Stomach (tissue), 9 donors: ENCODE results near the gene ACP4. TPM values are rescaled to one million over a fixed set of nuclear protein-coding genes. Genes with fewer than 3 reads are reported as not detected.

ENCODE experiments used
- DNase-seq, 2 donors: peaks; one replicate each; pipeline versions ENCODE4 v3.0.0 to v3.0.0-alpha.2; 2013 to 2019
- H3K27ac ChIP-seq, 5 donors: fragments of 200-600 bp in 4 of 5; sonication (generic) in 4 of 5; one replicate each; pipeline ENCODE4 v1.5.1; 2013 to 2019; ENCODE audit warnings: mild to moderate bottlenecking in 1 of 5, moderate library complexity in 1 of 5
- H3K27me3 ChIP-seq, 3 donors: fragments of 200-600 bp; sonication (generic); one replicate each; pipeline ENCODE4 v1.5.1; 2017 to 2019; ENCODE audit warnings: mixed run types in 1 of 3
- H3K36me3 ChIP-seq, 4 donors: fragments of 200-600 bp; sonication (generic); 1 replicate in 3 of 4; 2 replicates in 1 of 4; pipeline ENCODE4 v1.5.1; 2016 to 2019
- H3K4me1 ChIP-seq, 4 donors: fragments of 200-600 bp; sonication (generic); one replicate each; pipeline ENCODE4 v1.5.1; 2016 to 2019
- H3K4me3 ChIP-seq, 4 donors: fragments of 200-600 bp; sonication (generic) in 3 of 4; one replicate each; pipeline ENCODE4 v1.5.1; 2016 to 2019; ENCODE audit warnings: mild to moderate bottlenecking in 1 of 4
- H3K9me3 ChIP-seq, 4 donors: fragments of 200-600 bp; sonication (generic); one replicate each; pipeline ENCODE4 v1.5.1; 2016 to 2019
- CTCF ChIP-seq, 7 experiments: fragments of 450-650 bp in 4 of 7; fragments of 200-600 bp in 3 of 7; sonication (generic) in 3 of 7; IDR thresholded peaks; one replicate each; pipeline ENCODE4 v1.5.1; 2016 to 2019; ENCODE audit warnings: antibody characterized with exemption in 7 of 7, control low read depth in 2 of 7, mild to moderate bottlenecking in 1 of 7
- EP300 ChIP-seq: sonication (generic); formaldehyde crosslinking; IDR thresholded peaks from one replicate; pipeline ENCODE4 v1.6.1; 2017; ENCODE audit warnings: antibody characterized with exemption
- POLR2A ChIP-seq, 4 donors: fragments of 450-650 bp; IDR thresholded peaks; one replicate each; pipeline ENCODE4 v1.6.1; 2016; ENCODE audit warnings: antibody characterized with exemption in 4 of 4, control low read depth in 2 of 4, mild to moderate bottlenecking in 1 of 4, moderate library complexity in 1 of 4
- POLR2AphosphoS5 ChIP-seq, 3 donors: sonication (generic); formaldehyde crosslinking; IDR thresholded peaks; one replicate each; pipeline ENCODE4 v1.6.1; 2016; ENCODE audit warnings: antibody characterized with exemption in 3 of 3
- WGBS, 5 donors: extraction: QIAGEN DNeasy Blood & Tissue Kit in 3 of 5; methylation state at CpG; one replicate each; pipeline versions ENCODE4 v1.1.5 to v1.1.7; 2013 to 2018; 5-methylcytosine and 5-hydroxymethylcytosine counted together
- intact Hi-C: fragments of 100-400 bp; cut with DNase I; formaldehyde crosslinking; loops from one replicate; pipeline ENCODE4 v1.15.1; 2023; ENCODE audit warnings: low total_unique reads
- polyA plus RNA-seq, 3 donors: library from polyadenylated mRNA; stranded (reverse); fragments of 200-250 nt; gene quantifications; one replicate each; pipeline ENCODE4 v1.2.3, GENCODE V29; 2013
- total RNA-seq, 5 donors: library from RNA; depleted of rRNA; stranded (reverse); fragments of >200 nt; gene quantifications; one replicate each; pipeline versions ENCODE4 v1.1.0 to v1.2.3, GENCODE V29; 2014 to 2016
- donor health status: healthy with polysubstance abuse.
- donor health status: Bipolar disorder and iron deficiency.
- donor health status: healthy.

The ACP4 gene
- total and polyA plus RNA-seq, 8 donors = not detected

GRCh38 chr19:50791594-50792271 lies 1.5 kb downstream of the ACP4 start:
- no peak for TF ChIP-seq POLR2A (IDR thresholded peaks at IDR 0.05)
- TF ChIP-seq POLR2AphosphoS5 (IDR thresholded peaks at IDR 0.05) = no peak
- no peak for TF ChIP-seq EP300
- no peak for TF ChIP-seq CTCF (IDR thresholded peaks at IDR 0.05)
- 70 to 81% (median 73%) methylated on average over 25 to 47 of the region's 47 CpGs for WGBS, 5 donors
- intact Hi-C loops = no loop called here

DNA sequence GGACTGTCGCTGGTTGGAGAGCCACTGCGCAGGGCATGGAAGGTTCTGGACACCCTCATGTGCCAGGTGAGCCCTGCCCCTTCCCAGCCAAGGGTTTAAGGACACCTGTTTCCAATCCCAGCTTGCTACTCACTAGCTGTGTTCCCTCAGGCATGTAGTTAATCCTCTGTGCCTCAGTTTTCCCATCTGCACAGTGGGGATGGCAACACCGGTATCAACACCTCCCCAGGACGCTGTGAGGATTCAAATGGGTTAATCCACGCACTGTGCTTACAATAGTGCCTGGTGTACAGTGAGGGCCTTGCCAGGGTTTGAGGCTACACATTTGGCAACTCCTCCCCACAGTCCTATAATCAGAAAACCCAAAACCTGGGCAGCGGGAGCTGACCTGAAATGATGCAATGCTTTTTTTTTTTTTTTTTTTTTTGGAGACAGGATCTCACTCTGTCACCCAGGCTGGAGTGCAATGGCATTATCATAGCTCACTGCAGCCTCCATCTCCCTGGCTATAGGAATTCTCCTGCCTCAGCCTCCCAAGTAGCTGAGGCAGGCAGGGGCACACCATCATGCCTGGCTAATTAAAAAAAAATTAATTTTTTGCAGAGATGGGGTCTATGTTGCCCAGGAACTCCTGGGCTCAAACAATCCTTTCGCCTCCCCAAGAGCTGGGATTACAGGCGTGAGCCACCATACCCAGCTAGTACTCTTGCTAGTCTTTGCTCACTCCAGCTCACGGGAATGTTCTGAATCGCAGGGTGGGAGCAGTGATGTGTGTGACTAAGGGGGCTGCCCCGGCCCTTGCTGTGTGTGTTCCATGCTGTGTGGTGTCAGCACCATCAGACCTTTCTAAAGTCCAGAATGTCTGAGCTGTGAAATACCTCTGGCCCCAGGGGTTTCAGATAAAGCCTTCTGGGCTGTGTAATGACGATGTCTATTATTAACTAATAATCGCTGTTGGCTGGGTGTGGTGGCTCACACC lies 2.3 kb downstream of the ACP4 start:
- intact Hi-C loops = no loop called here
- TF ChIP-seq POLR2A (IDR thresholded peaks at IDR 0.05) = no peak
- no peak for TF ChIP-seq CTCF (IDR thresholded peaks at IDR 0.05)
- no peak for TF ChIP-seq POLR2AphosphoS5 (IDR thresholded peaks at IDR 0.05)
- no peak for TF ChIP-seq EP300

More at GRCh38 chr19:50791594-50792271, 1.5 kb downstream of the ACP4 start:
- H3K9me3 ChIP-seq = no peaks in the 10 kb centered on the region
- no peak overlapping the region for H3K27ac ChIP-seq
- DNase-seq = no peak
- no peak overlapping the region for H3K4me3 ChIP-seq
- H3K4me1 ChIP-seq = peaks cover 0 to 8% (median 0%) of the 10 kb centered on the region in 4 donors
- peaks cover 0 to 8% (median 0%) of the 10 kb centered on the region in 3 donors for H3K27me3 ChIP-seq
- peaks cover 0 to 14% (median 11%) of the 10 kb centered on the region in 4 donors for H3K36me3 ChIP-seq

DNA sequence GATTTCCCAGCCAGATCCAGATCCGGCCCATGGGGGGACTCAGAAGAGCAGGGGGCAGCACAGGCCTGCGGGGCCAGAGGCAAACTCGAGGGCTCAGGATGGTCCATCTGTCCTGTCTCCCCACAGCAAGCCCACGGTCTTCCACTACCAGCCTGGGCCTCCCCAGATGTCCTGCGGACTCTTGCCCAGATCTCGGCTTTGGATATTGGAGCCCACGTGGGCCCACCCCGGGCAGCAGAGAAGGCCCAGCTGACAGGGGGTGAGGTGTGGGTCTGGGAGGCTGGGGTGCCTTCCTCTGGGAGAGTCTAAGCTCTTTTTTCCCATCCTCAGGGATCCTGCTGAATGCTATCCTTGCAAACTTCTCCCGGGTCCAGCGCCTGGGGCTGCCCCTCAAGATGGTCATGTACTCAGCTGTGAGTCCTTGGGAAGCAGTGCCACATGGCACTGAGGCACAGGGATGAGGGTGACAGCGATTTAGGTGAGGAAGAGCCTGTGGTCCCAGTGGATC lies 3.4 kb downstream of the ACP4 start:
- no peaks in the 10 kb centered on the region for H3K9me3 ChIP-seq
- peaks cover 0 to 8% (median 0%) of the 10 kb centered on the region in 4 donors for H3K4me1 ChIP-seq
- H3K27ac ChIP-seq = no peak overlapping the region
- no peak overlapping the region for H3K4me3 ChIP-seq
- TF ChIP-seq POLR2A (IDR thresholded peaks at IDR 0.05) (no peak), POLR2AphosphoS5 (IDR thresholded peaks at IDR 0.05) (no peak), CTCF (IDR thresholded peaks at IDR 0.05) (no peak), EP300 (no peak)
- 57 to 78% (median 69%) methylated on average over 6 to 11 of the region's 11 CpGs for whole genome bisulfite sequencing, 5 donors
- intact Hi-C loops = no loop called here
- H3K27me3 ChIP-seq = peaks cover 0 to 8% (median 0%) of the 10 kb centered on the region in 3 donors
- H3K36me3 ChIP-seq = peaks cover 12 to 33% (median 30%) of the 10 kb centered on the region in 4 donors
- no peak for DNase-seq

More for the DNA sequence above, 2.3 kb downstream of the ACP4 start:
- Histone ChIP-seq H3K27ac (no peak overlapping the region), H3K36me3 (peaks cover 2 to 22% (median 19%) of the 10 kb centered on the region in 4 donors), H3K4me1 (peaks cover 0 to 8% (median 0%) of the 10 kb centered on the region in 4 donors), H3K4me3 (no peak overlapping the region), H3K9me3 (no peaks in the 10 kb centered on the region), H3K27me3 (peaks cover 0 to 8% (median 0%) of the 10 kb centered on the region in 3 donors)
- 78 to 86% (median 79%) methylated on average over 12 to 13 of the region's 13 CpGs for WGBS, 5 donors
- DNase-seq = no peak
